Gastrocnemius medialis (tissue), 4 donors: Measurements from ENCODE around the gene MANSC1.

Source experiments
- CTCF ChIP-seq, 5 experiments: fragments of 450-650 bp in 3 of 5; fragments of 200-600 bp in 2 of 5; sonication (generic) in 2 of 5; IDR thresholded peaks in 4 of 5; conservative IDR thresholded peaks in 1 of 5; 1 replicate in 4 of 5; 2 replicates in 1 of 5; pipeline ENCODE4 v1.5.1; 2016 to 2019; ENCODE audit warnings: antibody characterized with exemption in 5 of 5, mild to moderate bottlenecking in 3 of 5, moderate library complexity in 3 of 5
- POLR2A ChIP-seq, 2 donors: fragments of 450-650 bp; IDR thresholded peaks; one replicate each; pipeline ENCODE4 v1.6.1; 2017; ENCODE audit warnings: antibody characterized with exemption in 2 of 2, mild to moderate bottlenecking in 2 of 2, moderate library complexity in 2 of 2

DNA sequence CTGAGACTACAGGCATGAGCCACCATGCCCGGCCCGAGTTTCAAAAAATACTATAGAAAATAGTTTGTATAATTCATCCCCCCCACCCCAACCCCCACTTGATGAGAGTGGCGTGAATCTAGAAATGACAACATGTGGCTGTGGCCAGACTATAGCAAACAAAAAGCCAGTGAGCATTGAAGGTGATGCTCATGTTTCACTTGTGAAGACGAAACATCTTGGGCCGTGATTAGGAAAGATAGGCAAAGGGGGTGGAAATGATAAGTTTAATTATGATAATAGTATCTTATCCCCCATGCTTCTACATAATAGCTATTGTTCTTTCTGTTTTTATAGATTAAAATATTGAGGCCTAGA, 15.4 kb upstream of the MANSC1 start:
- TF ChIP-seq CTCF (IDR thresholded peaks at IDR 0.05 in 4 of 5, conservative IDR thresholded peaks at IDR 0.05 in 1 of 5) (no peak), POLR2A (IDR thresholded peaks at IDR 0.05) (no peak)
